Right lobe of liver (tissue), 4 donors: ENCODE measurements around the gene DDI2.

ENCODE experiments used
- CTCF ChIP-seq, 4 donors: fragments of 200-600 bp in 3 of 4; fragments of 450-650 bp in 1 of 4; IDR thresholded peaks; one replicate each; pipeline versions ENCODE4 v1.5.1 to v1.8.0; 2016 to 2022; ENCODE audit warnings: antibody characterized with exemption in 4 of 4, mild to moderate bottlenecking in 2 of 4
- POLR2A ChIP-seq: fragments of 450-650 bp; IDR thresholded peaks from one replicate; pipeline ENCODE4 v1.6.1; 2017; ENCODE audit warnings: antibody characterized with exemption, mild to moderate bottlenecking
- donor health status: DM: no; HTN: no; CAD: no.
- donor health status: DM: no; HTN: no; CAD: no.
- donor health status: DM: no; HTN: yes; CAD: no.

GRCh38 chr1:15625056-15625917 is 8.0 kb downstream of the DDI2 start:
- TF ChIP-seq CTCF (IDR thresholded peaks at IDR 0.05) (no peak), POLR2A (no peak)
